Measurements from ENCODE around the gene KNSTRN. TPM values are rescaled to one million over a fixed set of nuclear protein-coding genes. Genes with fewer than 3 reads are reported as not detected.
A peak's percentile ranks its signal among the peaks of the same experiment; 100 is the strongest.

The KNSTRN gene
- total RNA-seq, 4 donors from 2014 or later: 7.2 to 16.2 (median 9.9) TPM

DNA sequence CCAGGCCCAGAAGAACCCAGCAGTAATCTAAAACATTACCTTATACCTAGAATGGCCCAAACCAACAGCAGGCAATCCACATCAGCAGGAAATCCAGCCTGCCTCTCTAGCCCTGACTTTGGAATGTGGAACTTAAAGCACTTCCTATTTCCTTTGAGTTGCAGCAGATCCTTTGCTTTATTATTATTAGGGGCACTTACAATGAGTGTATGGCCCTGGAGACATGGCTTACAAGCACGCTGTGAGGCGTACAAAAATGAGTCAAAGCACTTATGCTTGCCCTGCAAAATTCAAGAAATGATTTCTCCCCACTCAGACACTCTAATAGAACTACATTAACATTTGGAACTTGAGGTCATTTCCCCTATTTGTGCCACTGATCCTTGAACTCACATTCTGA is 9.5 kb upstream of the KNSTRN start:
- TF ChIP-seq POLR2AphosphoS5 (IDR thresholded peaks at IDR 0.05) (no peak), CTCF (IDR thresholded peaks at IDR 0.05) (no peak), EP300 (IDR thresholded peaks at IDR 0.05) (no peak), POLR2A (IDR thresholded peaks at IDR 0.05) (no peak)
- H3K4me1 ChIP-seq: peaks cover 0 to 7% (median 0%) of the 10 kb centered on the region in 3 donors
- 80% methylated on average over 2 of the region's 2 CpGs; no CpG with 5 or more reads in 1 of the 2 donors for WGBS, 2 donors (ENCODE audit: low coverage in 1 of 2)

DNA sequence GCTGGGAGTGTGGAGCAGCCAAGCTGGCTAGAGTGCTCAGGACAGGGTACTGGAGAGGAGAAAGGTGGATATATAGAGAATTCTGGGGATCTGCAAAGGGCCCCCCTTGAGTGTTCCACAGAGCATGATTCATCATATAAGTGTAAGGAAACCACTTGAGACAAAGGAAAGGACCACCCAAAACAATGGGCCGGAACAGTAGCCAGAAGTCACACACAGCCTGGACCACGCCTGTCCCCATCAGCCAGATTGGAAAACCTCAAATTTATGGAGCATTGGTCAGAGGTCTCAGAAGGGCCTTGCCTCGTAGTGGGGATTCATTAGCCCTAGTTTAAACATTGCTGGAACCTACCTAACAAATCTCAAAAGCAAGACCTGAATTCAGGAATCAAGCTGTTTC is 4.9 kb upstream of the KNSTRN start:
- Histone ChIP-seq H3K27ac (no peak overlapping the region), H3K9me3 (no peaks in the 10 kb centered on the region), H3K27me3 (no peaks in the 10 kb centered on the region), H3K4me3 (no peak overlapping the region), H3K36me3 (no peaks in the 10 kb centered on the region), H3K4me1 (peaks cover 0 to 4% (median 0%) of the 10 kb centered on the region in 3 donors)
- 50 to 100% methylated on average over 1 to 3 of the region's 3 CpGs for WGBS, 2 donors (ENCODE audit: low coverage in 1 of 2)
- TF ChIP-seq POLR2AphosphoS5 (IDR thresholded peaks at IDR 0.05): no peak
- no peak for TF ChIP-seq CTCF (IDR thresholded peaks at IDR 0.05)
- TF ChIP-seq POLR2A (IDR thresholded peaks at IDR 0.05): no peak
- TF ChIP-seq EP300 (IDR thresholded peaks at IDR 0.05): no peak
- ATAC-seq: no peak

More for the DNA sequence above, 9.5 kb upstream of the KNSTRN start:
- no peak for ATAC-seq
- Histone ChIP-seq H3K9me3 (no peaks in the 10 kb centered on the region), H3K4me3 (no peak overlapping the region), H3K36me3 (no peaks in the 10 kb centered on the region), H3K27me3 (no peaks in the 10 kb centered on the region), H3K27ac (no peak overlapping the region)

- H3K27me3 ChIP-seq: no peaks in the 10 kb centered on the region
- no peak for TF ChIP-seq CTCF (IDR thresholded peaks at IDR 0.05)
- TF ChIP-seq EP300 (IDR thresholded peaks at IDR 0.05): no peak
- TF ChIP-seq POLR2AphosphoS5 (IDR thresholded peaks at IDR 0.05): no peak
- no peak for TF ChIP-seq POLR2A (IDR thresholded peaks at IDR 0.05)
- WGBS, 2 donors (ENCODE audit: low coverage in 1 of 2): 82 to 88% methylated on average over 4 of the region's 4 CpGs
- no peak overlapping the region for H3K27ac ChIP-seq
- no peak for ATAC-seq
- H3K4me3 ChIP-seq: no peak overlapping the region
- H3K36me3 ChIP-seq: no peaks in the 10 kb centered on the region
- no peaks in the 10 kb centered on the region for H3K9me3 ChIP-seq
- peaks cover 0 to 15% (median 5%) of the 10 kb centered on the region in 3 donors for H3K4me1 ChIP-seq
Measured at GRCh38 chr15:40379374-40379773, 3.1 kb upstream of the KNSTRN start.

- peak; percentile 59 for ATAC-seq
- Histone ChIP-seq H3K4me3 (no peak overlapping the region), H3K36me3 (no peaks in the 10 kb centered on the region), H3K27ac (no peak overlapping the region), H3K4me1 (peaks cover 0 to 15% (median 5%) of the 10 kb centered on the region in 3 donors), H3K9me3 (no peaks in the 10 kb centered on the region), H3K27me3 (no peaks in the 10 kb centered on the region)
- no peak for TF ChIP-seq CTCF (IDR thresholded peaks at IDR 0.05)
- TF ChIP-seq POLR2A (IDR thresholded peaks at IDR 0.05): no peak
- no peak for TF ChIP-seq EP300 (IDR thresholded peaks at IDR 0.05)
- TF ChIP-seq POLR2AphosphoS5 (IDR thresholded peaks at IDR 0.05): no peak
- 8 to 17% methylated on average over 4 of the region's 4 CpGs for WGBS, 2 donors (ENCODE audit: low coverage in 1 of 2)
Measured at GRCh38 chr15:40379853-40380252, 2.7 kb upstream of the KNSTRN start.

DNA sequence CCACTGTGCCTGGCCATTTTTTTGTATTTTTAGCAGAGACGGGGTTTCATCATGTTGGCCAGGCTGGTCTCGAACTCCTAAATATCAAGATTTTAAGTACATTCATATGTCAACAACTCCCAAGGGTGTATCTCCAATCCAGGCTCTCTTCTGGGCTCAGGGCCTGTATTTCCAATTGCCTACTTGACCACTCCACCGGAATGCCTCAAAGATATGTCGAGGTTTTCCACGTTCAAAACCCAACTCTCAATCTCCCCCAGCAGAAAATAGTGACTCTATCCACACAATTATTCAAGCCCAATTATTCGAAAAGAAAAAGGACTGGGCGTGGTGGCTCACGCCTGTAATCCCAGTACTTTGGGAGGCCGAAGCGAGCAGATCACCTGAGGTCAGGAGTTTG is 1.9 kb upstream of the KNSTRN start:
- H3K27ac ChIP-seq: no peak overlapping the region
- peaks cover 0 to 15% (median 5%) of the 10 kb centered on the region in 3 donors for H3K4me1 ChIP-seq
- no peak overlapping the region for H3K4me3 ChIP-seq
- no peaks in the 10 kb centered on the region for H3K27me3 ChIP-seq
- WGBS, 2 donors (ENCODE audit: low coverage in 1 of 2): 94% methylated on average over 5 of the region's 10 CpGs; no CpG with 5 or more reads in 1 of the 2 donors
- no peaks in the 10 kb centered on the region for H3K36me3 ChIP-seq
- no peaks in the 10 kb centered on the region for H3K9me3 ChIP-seq
- ATAC-seq: no peak
- TF ChIP-seq POLR2A (IDR thresholded peaks at IDR 0.05) (no peak), EP300 (IDR thresholded peaks at IDR 0.05) (no peak), CTCF (IDR thresholded peaks at IDR 0.05) (no peak), POLR2AphosphoS5 (IDR thresholded peaks at IDR 0.05) (no peak)
